Natural killer cell treated with Interleukin-12 subunit alpha and Interleukin-12 subunit beta and Interleukin-15 and Interleukin-18, amount 100 ng/mL, for 72 hours (primary cell): ENCODE measurements around the gene ACP5. TPM values are rescaled to one million over a fixed set of nuclear protein-coding genes. Genes with fewer than 3 reads are reported as not detected.
"Not testable (repeated sequence)": the region's sequence is repeated elsewhere in the genome, so short reads cannot be mapped to it uniquely, and the experiment has no call there.

Experiments used
- ATAC-seq, 2 donors: fragments of 150-1000 bp; cut with Tn5 transposase in 1 of 2; sonication (Bioruptor Pico), chemical (Tn5 transposase) in 1 of 2; 2 replicates each; pipeline ENCODE4 v1.10.0; 2021
- DNase-seq: peaks from one replicate; pipeline ENCODE4 v3.0.0; 2022; ENCODE audit warnings: low spot score
- H3K27ac Mint-ChIP-seq, 2 donors: 1 replicate in 1 of 2; 2 replicates in 1 of 2; pipeline ENCODE4 v1.8.0; 2022; ENCODE audit warnings: mixed read lengths in 2 of 2, mild to moderate bottlenecking in 1 of 2, moderate library complexity in 1 of 2
- H3K27me3 Mint-ChIP-seq, 2 donors: 1 replicate in 1 of 2; 2 replicates in 1 of 2; pipeline ENCODE4 v1.8.0; 2022; ENCODE audit warnings: mixed read lengths in 2 of 2
- H3K36me3 Mint-ChIP-seq: one replicate; pipeline ENCODE4 v1.8.0; 2022; ENCODE audit warnings: mixed read lengths
- H3K4me1 Mint-ChIP-seq, 2 donors: 1 replicate in 1 of 2; 2 replicates in 1 of 2; pipeline ENCODE4 v1.8.0; 2022; ENCODE audit warnings: low read depth in 2 of 2, mixed read lengths in 2 of 2, mild to moderate bottlenecking in 1 of 2
- H3K4me3 Mint-ChIP-seq: one replicate; pipeline ENCODE4 v1.8.0; 2022; ENCODE audit warnings: mixed read lengths
- H3K9me3 Mint-ChIP-seq: 2 replicates; pipeline ENCODE4 v1.8.0; 2022; ENCODE audit warnings: mixed read lengths
- total RNA-seq, 2 donors: library from RNA; stranded (reverse); gene quantifications; one replicate each; pipeline ENCODE4 v1.2.3, GENCODE V29; 2022

ACP5 gene
- total RNA-seq, 2 donors from 2014 or later, result 3.0 to 3.5 TPM

DNA sequence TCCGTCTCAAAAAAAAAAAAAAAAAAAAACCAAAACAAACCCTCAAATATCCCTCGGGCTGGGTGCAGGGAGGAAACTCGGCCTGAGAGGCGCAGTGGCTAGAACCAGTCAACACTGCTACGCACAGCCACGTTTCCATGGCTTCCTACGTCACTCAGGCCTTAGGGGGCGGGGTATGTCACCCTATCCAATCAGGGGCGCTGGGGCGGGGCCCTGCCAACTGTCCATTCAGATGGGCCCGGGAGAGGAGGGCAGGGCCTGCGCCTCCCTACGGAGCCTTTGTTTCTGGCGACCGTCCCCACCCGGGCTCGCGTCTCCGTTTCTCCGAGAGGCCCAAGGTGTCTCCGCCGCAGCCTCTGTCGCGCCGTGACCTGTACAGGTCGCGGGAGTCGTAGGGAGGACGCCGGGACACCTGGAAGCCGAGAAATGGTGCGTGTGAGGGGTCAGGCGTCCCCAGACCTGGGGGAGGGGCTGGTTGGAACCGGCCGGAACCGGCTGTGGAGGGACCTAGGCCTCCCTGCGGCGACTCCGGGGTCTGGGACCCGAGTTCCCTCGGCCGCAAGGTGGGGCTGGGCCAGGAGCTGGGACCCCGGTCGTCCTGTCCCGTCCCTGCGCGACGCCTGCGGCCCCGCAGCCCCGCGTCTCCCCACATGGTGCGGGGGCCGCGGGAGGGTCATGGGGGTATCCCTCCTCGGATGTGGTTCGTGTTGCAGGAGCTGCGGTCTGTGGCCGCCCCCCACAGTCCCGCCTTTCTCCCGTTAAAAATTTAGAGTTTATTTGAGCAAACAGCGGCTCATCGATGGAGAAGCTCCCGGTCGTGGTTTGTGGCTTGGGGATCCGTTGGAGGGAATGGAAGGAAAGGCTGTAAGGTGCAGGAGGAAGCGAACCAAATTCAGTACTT is 20.0 kb upstream of the ACP5 start, which contains the start of gene ZNF627:
Gene ZNF627 (plus strand): TSS at position 282 of the 901 bp plus-strand sequence. CDS start 145 bp downstream, at position 427.
- peak; percentile 98 for DNase-seq
- no peaks in the 10 kb centered on the region for H3K36me3 Mint-ChIP-seq
- peak; percentile 100 for ATAC-seq
- peak within 1 kb of the TSS; percentile 91 for H3K4me3 Mint-ChIP-seq
- H3K27me3 Mint-ChIP-seq, result no peaks in the 10 kb centered on the region
- no peaks in the 10 kb centered on the region for H3K9me3 Mint-ChIP-seq
- peaks cover 15 to 20% of the 10 kb centered on the region in 2 donors for H3K4me1 Mint-ChIP-seq
- peak within 1 kb of the TSS; percentile 64 to 78 for H3K27ac Mint-ChIP-seq

GRCh38 chr19:11596156-11596555 is 18.7 kb upstream of the ACP5 start:
- H3K4me3 Mint-ChIP-seq, result no peak overlapping the region
- peak overlapping the region in 1 of 2 donors; percentile 78 for H3K27ac Mint-ChIP-seq
- peaks cover 11 to 14% of the 10 kb centered on the region in 2 donors for H3K4me1 Mint-ChIP-seq
- H3K36me3 Mint-ChIP-seq, result no peaks in the 10 kb centered on the region
- no peaks in the 10 kb centered on the region for H3K27me3 Mint-ChIP-seq
- H3K9me3 Mint-ChIP-seq, result no peaks in the 10 kb centered on the region
- DNase-seq (no peak), ATAC-seq (no peak)

DNA sequence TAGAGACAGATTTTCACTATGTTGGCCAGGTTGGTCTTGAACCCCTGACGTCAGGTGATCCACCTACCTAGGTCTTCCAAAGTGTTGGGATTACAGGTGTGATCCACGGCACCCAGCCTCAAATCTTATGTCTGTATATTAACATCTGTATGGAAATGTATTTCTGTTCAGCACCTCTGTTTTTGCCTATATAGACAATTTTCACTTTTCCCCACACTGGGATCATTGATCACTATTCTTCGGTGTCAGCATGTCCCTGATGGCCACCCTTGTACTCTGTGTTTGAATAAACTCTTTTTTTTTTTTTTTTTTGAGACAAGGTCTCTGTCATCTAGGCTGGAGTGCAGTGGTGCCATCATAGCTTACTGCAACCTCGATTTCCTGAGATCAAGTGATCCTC is 16.6 kb upstream of the ACP5 start:
- no peak for DNase-seq
- H3K9me3 Mint-ChIP-seq, result no peaks in the 10 kb centered on the region
- ATAC-seq, result no peak

DNA sequence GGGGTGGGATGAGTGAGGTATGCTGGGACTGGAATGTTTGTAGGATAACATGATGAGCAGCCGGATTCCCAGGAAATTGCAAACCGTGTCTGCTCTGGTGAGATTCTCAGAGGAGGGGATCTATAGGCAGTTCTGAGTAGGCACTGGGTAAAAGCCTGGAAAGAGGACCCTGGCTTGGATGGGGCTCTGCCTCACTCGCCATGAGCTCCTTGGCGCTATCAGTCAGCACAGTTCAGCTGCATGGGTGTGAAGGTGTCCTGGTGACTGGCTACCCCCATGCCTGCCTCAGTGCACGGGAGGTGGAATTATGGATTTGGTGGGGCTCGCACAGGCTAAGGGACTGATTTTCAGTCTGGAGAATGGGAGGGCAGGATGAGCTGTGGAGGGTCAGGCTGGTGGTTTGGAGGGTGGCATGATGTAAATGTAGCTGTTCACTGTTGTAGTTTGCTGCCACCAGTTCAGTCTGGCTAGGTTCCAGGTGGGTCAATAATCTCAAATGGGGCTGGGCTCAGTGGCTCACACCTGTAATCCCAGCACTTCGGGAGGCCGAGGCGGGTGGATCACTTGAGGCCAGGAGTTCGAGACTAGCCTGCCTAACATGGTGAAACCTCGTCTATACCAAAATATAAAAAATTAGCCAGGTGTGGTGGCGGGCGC is 10.7 kb upstream of the ACP5 start:
- Mint-ChIP-seq H3K27me3 (no peaks in the 10 kb centered on the region), H3K4me3 (no peak overlapping the region), H3K4me1 (peaks cover 11 to 12% of the 10 kb centered on the region in 2 donors), H3K36me3 (no peaks in the 10 kb centered on the region), H3K27ac (peak overlapping the region in 1 of 2 donors; percentile 48), H3K9me3 (no peaks in the 10 kb centered on the region)
- ATAC-seq, result peak in 1 of 2 donors; percentile 40
- no peak for DNase-seq

More for the DNA sequence above, 16.6 kb upstream of the ACP5 start:
- Mint-ChIP-seq H3K27ac (no peak overlapping the region), H3K4me3 (no peak overlapping the region), H3K4me1 (peaks cover 8 to 14% of the 10 kb centered on the region in 2 donors), H3K36me3 (no peaks in the 10 kb centered on the region), H3K27me3 (no peaks in the 10 kb centered on the region)

- ATAC-seq (peak; percentile 83 to 86), DNase-seq (peak; percentile 81)
- no peaks in the 10 kb centered on the region for H3K36me3 Mint-ChIP-seq
- H3K9me3 Mint-ChIP-seq, result no peaks in the 10 kb centered on the region
- H3K27me3 Mint-ChIP-seq, result no peaks in the 10 kb centered on the region
- H3K4me1 Mint-ChIP-seq, result peaks cover 11 to 12% of the 10 kb centered on the region in 2 donors
- peak overlapping the region in 1 of 2 donors; percentile 48 for H3K27ac Mint-ChIP-seq
- no peak overlapping the region for H3K4me3 Mint-ChIP-seq
Measured at GRCh38 chr19:11587302-11587974, 10.0 kb upstream of the ACP5 start.

- Mint-ChIP-seq H3K4me1 (peaks cover 16 to 20% of the 10 kb centered on the region in 2 donors), H3K27ac (no peak overlapping the region), H3K36me3 (no peaks in the 10 kb centered on the region), H3K27me3 (no peaks in the 10 kb centered on the region), H3K9me3 (no peaks in the 10 kb centered on the region), H3K4me3 (no peak overlapping the region)
- ATAC-seq, result no peak
- no peak for DNase-seq
Measured at GRCh38 chr19:11586331-11586730, 8.9 kb upstream of the ACP5 start.

DNA sequence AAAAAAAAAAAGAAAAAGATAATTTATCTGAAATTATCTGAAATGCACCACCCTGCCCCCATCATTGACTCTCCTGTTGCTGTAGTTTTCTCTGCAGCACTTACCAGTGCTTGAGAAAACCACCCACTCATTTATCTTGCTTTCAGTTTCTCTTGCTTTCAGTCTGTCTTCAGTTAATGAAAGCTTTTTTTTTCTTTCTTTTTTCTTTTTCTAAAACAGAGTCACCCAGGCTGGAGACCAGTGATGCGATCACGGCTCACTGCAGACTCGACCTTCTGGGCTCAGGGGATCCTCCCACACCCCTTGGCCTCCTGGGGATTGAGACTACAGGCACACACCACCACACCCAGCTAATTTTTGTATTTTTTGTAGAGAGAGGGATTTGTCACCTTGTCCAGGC is 4.3 kb upstream of the ACP5 start:
- no peaks in the 10 kb centered on the region for H3K27me3 Mint-ChIP-seq
- peak overlapping the region; percentile 82 to 88 for H3K27ac Mint-ChIP-seq
- H3K4me3 Mint-ChIP-seq, result peak overlapping the region; percentile 87
- DNase-seq (no peak), ATAC-seq (peak; percentile 78 to 88)
- H3K4me1 Mint-ChIP-seq, result peaks cover 12 to 14% of the 10 kb centered on the region in 2 donors
- no peaks in the 10 kb centered on the region for H3K36me3 Mint-ChIP-seq
- no peaks in the 10 kb centered on the region for H3K9me3 Mint-ChIP-seq

DNA sequence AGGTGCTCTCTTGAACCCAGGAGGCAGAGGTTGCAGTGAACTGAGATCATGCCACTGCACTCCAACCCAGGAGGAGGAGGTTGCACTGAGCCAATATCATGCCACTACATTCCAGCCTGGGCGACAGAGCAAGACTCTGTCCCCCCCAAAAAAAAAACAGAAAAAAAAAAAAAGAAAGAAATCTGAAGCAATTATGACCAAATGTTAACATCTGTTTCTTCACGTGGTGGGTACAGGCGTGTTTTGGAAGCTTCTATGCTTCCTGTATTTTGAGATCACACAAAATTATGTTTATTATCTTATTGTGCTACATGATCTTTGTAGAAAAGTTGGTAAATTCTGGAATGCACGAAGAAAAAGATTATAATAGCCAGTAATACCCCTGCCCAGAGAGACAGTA is 2.7 kb upstream of the ACP5 start:
- no peaks in the 10 kb centered on the region for H3K9me3 Mint-ChIP-seq
- ATAC-seq (no peak), DNase-seq (no peak)
- H3K4me3 Mint-ChIP-seq, result peak overlapping the region; percentile 27
- H3K4me1 Mint-ChIP-seq, result peaks cover 12 to 14% of the 10 kb centered on the region in 2 donors
- no peaks in the 10 kb centered on the region for H3K27me3 Mint-ChIP-seq
- H3K27ac Mint-ChIP-seq, result no peak overlapping the region
- H3K36me3 Mint-ChIP-seq, result no peaks in the 10 kb centered on the region

- Mint-ChIP-seq H3K9me3 (no peaks in the 10 kb centered on the region), H3K4me1 (peaks cover 12 to 14% of the 10 kb centered on the region in 2 donors), H3K4me3 (peak overlapping the region; percentile 82), H3K27me3 (no peaks in the 10 kb centered on the region), H3K36me3 (no peaks in the 10 kb centered on the region), H3K27ac (no peak overlapping the region)
- peak; percentile 63 for ATAC-seq
- no peak for DNase-seq
Measured at GRCh38 chr19:11578258-11579142, 1.1 kb upstream of the ACP5 start.

DNA sequence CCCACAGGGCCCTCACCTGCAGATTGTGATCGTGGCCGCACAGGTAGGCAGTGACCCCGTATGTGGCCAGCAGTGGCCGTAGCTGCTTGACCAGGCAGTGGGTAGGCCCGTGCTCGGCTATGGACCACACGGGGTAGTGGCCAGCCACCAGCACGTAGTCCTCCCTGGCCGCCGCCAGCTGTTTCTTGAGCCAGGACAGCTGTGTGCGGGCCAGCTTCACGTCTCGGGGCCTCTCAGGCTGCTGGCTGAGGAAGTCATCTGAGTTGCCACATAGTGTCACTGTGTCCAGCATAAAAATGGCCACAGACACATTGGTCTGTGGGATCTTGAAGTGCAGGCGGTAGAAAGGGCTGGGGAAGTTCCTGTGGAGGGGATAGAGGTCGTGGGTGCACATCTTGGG is 1.2 kb downstream of the ACP5 start:
- no peaks in the 10 kb centered on the region for H3K36me3 Mint-ChIP-seq
- ATAC-seq (no peak), DNase-seq (no peak)
- H3K4me3 Mint-ChIP-seq, result no peak overlapping the region
- no peaks in the 10 kb centered on the region for H3K9me3 Mint-ChIP-seq
- peaks cover 5 to 7% of the 10 kb centered on the region in 2 donors for H3K4me1 Mint-ChIP-seq
- no peak overlapping the region for H3K27ac Mint-ChIP-seq
- H3K27me3 Mint-ChIP-seq, result no peaks in the 10 kb centered on the region

GRCh38 chr19:11574689-11575088 is 2.8 kb downstream of the ACP5 start:
- H3K36me3 Mint-ChIP-seq, result no peaks in the 10 kb centered on the region
- ATAC-seq (no peak), DNase-seq (no peak)
- no peaks in the 10 kb centered on the region for H3K9me3 Mint-ChIP-seq
- peaks cover 0 to 2% of the 10 kb centered on the region in 2 donors for H3K4me1 Mint-ChIP-seq
- no peaks in the 10 kb centered on the region for H3K27me3 Mint-ChIP-seq
- no peak overlapping the region for H3K4me3 Mint-ChIP-seq
- H3K27ac Mint-ChIP-seq, result no peak overlapping the region

DNA sequence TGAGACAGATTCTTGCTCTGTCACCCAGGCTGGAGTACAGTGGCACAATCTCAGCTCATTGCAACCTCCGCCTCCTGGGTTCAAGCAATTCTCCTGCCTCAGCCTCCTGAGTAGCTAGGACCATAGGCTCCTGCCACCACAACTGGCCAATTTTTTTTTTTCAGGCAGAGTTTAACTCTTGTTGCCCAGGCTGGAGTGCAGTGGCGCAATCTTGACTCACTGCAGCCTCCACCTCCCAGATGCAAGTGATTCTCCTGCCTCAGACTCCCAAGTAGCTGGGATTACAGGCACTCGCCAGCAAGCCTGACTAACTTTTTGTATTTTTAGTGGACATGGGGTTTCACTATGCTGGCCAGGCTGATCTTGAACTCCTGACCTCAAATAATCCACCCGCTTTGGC is 3.7 kb downstream of the ACP5 start:
- H3K9me3 Mint-ChIP-seq, DNase-seq, H3K27me3 Mint-ChIP-seq, H3K27ac Mint-ChIP-seq, ATAC-seq, H3K4me3 Mint-ChIP-seq, H3K36me3 Mint-ChIP-seq, H3K4me1 Mint-ChIP-seq: not testable (repeated sequence)

GRCh38 chr19:11573354-11573753 is 4.1 kb downstream of the ACP5 start:
- H3K36me3 Mint-ChIP-seq, H3K4me1 Mint-ChIP-seq, ATAC-seq, H3K27ac Mint-ChIP-seq, H3K4me3 Mint-ChIP-seq, DNase-seq, H3K27me3 Mint-ChIP-seq, H3K9me3 Mint-ChIP-seq: not testable (repeated sequence)
